Myometrial cell (primary cell): ENCODE data around the gene HOXA6. TPM values are rescaled to one million over a fixed set of nuclear protein-coding genes. Genes with fewer than 3 reads are reported as not detected.

Source experiments
- total RNA-seq: library from RNA; depleted of rRNA; stranded (reverse); fragments of >200 nt; gene quantifications from 2 replicates; pipeline ENCODE4 v1.2.3, GENCODE V29; 2015

HOXA6 gene
- total RNA-seq, 1 donor from 2014 or later: 3.2 TPM

Other genes with a start within 250 kb of the HOXA6 start
- gene HOXA1, start 51.8 kb downstream of the HOXA6 start, total RNA-seq: 1.7 and 2.1 TPM in 2 replicates
- 0.53 TPM in 1 of 2 replicates, not detected in the other for gene HOXA2, start 45.1 kb downstream of the HOXA6 start, total RNA-seq
- 0.89 TPM in 1 of 2 replicates, not detected in the other for gene HOXA4, start 17.0 kb downstream of the HOXA6 start, total RNA-seq
- 1.7 and 6.2 TPM in 2 replicates for gene HOXA5, start 4.1 kb downstream of the HOXA6 start, total RNA-seq
- gene HOXA3, start 4.8 kb upstream of the HOXA6 start, total RNA-seq: 0.18 TPM in 1 of 2 replicates, not detected in the other
- 2.6 and 4.8 TPM in 2 replicates for gene HOXA7, start 8.9 kb upstream of the HOXA6 start, total RNA-seq
- 17.9 and 23.2 TPM in 2 replicates for gene HOXA9, start 17.8 kb upstream of the HOXA6 start, total RNA-seq
- 22.7 and 24.8 TPM in 2 replicates for gene HOXA10, start 26.5 kb upstream of the HOXA6 start, total RNA-seq
- 28.4 and 32.6 TPM in 2 replicates for gene HOXA11, start 37.5 kb upstream of the HOXA6 start, total RNA-seq
- 11.0 and 18.8 TPM in 2 replicates for gene HOXA13, start 52.3 kb upstream of the HOXA6 start, total RNA-seq
- gene EVX1, start 95.0 kb upstream of the HOXA6 start, total RNA-seq: 0.86 TPM in 1 of 2 replicates, not detected in the other